ENCODE measurements around the gene ADIPOR2.
A peak's percentile ranks its signal among the peaks of the same experiment; 100 is the strongest.
"Not testable (repeated sequence)": the region's sequence is repeated elsewhere in the genome, so short reads cannot be mapped to it uniquely, and the experiment has no call there.

Gene ADIPOR2

DNA sequence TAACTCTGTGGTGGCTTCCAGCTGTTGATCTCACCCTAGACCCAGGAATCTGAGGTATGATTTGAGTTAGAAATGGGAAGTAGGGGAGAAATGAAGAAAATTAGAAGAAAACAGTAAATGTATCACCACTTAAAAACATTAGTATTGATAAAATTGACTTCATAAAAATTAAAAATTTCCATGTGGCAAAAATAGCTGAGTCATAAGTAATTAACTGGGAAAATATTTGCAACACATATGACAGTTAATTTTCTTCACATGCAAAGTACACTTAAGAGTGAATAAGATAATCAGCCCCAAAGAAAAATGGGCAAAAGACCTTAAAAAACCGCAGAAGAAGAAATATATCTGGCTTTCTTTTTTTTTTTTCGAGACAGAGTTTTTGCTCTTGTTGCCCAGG is 25.5 kb upstream of the ADIPOR2 start:
- DNase-seq (ENCODE audit: low spot score) = no peak

DNA sequence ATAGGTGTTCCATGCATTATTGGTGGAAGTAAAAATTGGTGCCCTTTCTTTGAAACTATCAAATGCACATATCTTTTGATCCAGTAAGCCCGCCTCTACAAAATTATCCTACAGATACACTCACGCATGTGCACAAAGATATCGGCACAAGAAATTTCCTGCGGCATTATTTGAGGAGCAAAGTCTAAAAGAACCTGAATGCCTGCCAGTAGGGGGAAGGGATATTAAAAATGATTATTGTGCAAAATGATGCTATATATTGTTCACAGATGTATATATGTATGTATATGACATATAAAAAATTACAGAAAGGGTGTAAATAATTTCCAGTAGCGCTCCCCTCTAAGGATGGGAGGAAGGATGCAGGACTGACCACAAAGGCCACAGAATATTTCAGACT is 24.7 kb upstream of the ADIPOR2 start:
- DNase-seq (ENCODE audit: low spot score) = no peak

DNA sequence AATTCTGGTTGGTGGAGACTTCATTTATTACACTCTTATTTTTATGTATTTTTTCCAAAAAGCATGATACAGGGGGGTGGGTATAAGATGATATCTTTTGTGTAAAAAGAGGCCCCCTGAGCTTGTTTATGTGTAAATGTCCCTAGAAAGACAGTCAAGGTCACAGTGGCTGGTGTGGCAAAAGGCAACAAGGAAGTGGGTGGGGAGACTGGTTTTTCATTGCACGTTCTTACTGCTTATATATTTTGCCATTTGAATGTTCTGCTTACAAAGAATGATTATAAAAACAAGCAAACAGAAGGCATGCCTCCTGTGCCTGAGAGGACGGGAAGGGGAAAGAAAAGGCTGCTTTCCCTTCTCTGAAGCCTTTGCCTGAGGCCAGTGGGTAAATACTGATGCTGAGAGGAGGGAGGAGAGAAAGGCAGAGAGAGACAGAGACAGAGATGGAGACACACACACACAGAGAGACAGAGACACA is 24.1 kb upstream of the ADIPOR2 start:
- no peak for DNase-seq (ENCODE audit: low spot score)

DNA sequence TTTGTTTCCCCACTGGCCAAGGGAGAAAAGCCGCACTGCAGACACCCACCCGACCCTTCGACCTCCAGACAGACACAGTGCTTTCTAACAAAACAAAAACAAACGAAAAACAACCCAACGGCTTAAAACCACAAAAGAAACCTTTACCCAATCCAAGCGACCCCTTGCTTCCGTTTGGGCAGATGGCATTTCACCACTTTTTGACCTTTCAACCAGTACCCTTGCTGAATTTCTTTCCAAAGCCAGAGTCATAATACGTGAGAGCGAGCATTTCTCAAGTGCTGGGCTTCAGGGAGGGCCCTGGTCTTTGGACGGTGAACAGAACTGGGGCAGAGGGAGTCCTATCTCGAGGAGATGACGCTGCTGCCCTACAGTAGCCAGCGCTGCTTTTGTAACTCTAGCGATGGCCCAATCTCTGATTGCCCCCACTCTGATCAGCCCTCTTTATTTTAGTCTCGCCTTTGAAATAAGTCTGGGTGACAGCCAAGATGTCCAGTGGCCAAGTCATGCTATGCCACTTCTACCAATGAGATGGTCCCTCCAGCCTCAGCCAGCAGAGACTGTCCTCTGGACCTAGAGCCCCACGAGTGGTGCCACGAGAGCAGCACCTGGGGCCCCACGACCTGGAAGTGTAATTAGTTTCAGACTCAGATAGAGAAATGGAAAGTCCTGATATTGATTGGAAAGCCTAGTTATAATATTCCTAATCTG is 21.9 kb upstream of the ADIPOR2 start:
- no peak for DNase-seq (ENCODE audit: low spot score)

- DNase-seq (ENCODE audit: low spot score) = no peak
Observed at GRCh38 chr12:1670358-1671268, 20.3 kb upstream of the ADIPOR2 start.

- DNase-seq (ENCODE audit: low spot score) = no peak
Observed at GRCh38 chr12:1676043-1676442, 14.8 kb upstream of the ADIPOR2 start.

GRCh38 chr12:1680804-1681492 is 9.9 kb upstream of the ADIPOR2 start:
- DNase-seq (ENCODE audit: low spot score) = no peak

DNA sequence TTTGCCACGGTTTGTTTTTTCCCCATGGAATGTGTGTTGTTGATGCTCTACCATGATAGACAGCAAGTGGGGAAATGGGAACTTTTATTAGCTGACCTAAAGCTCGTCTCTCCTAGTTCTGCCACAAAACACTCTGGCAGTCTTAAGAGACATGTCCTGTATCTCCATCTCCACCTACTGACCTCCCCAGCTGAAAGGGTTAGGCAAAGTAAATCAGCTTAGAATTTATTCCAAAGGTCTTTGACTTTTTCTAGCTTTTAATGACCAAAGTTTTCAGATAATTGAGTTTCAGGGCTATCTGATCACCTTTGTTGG is 9.4 kb upstream of the ADIPOR2 start:
- DNase-seq (ENCODE audit: low spot score) = no peak

GRCh38 chr12:1688086-1688710 is 2.7 kb upstream of the ADIPOR2 start:
- DNase-seq (ENCODE audit: low spot score) = no peak

- peak; percentile 43 for DNase-seq (ENCODE audit: low spot score)
Observed at GRCh38 chr12:1691123-1692007, 495 bp downstream of the ADIPOR2 start.

GRCh38 chr12:1692226-1692625 is 1.4 kb downstream of the ADIPOR2 start:
- DNase-seq (ENCODE audit: low spot score) = no peak

DNA sequence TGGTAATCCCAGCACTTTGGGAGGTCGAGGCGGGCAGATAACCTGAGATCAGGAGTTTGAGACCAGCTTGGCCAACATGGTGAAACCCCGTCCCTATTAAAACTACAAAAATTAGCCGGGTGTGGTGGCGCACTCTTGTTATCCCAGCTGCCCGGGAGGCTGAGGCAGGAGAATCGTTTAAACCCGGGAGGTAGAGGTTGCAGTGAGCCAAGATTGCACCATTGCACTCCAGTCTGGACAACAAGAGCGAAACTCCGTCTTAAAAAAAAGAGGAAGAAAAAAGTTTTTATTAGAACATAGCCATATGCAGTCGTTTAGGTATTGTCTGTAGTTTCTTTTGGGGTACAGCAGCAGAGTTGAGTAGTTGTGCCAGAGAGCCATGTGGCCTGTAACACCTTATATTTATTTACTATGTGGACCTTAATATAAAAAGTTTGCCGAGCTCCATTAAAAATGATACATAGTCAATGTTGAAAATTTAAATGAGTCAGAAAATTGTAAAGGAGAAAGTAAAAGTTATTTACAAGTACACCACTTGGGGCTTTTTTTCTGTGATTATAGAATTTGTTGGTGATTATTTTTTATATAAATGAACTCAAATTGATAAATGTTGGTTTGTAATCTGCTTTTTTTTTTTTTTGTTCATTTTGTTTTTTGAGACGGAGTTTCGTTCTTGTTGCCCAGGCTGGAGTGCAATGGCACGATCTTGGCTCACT is 2.2 kb downstream of the ADIPOR2 start:
- DNase-seq (ENCODE audit: low spot score) = no peak

DNA sequence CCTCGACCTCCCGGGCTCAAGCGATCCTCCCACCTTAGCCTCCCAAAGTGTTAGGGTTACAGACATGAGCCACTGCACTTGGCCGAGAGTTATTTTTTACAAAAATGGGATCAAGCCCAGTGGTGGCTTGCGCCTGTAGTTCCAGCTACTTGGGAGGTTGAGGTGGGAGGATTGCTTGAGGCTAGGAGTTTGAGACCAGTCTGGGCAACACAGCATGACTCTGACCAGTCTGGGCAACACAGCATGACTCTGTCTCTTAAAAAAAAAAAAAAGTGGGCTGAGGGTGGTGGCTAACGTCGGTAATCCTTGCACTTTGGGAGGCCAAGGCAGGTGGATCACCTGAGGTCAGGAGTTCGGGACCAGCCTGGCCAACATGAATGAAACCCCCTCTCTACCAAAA is 4.2 kb downstream of the ADIPOR2 start:
- DNase-seq (ENCODE audit: low spot score) = not testable (repeated sequence)

GRCh38 chr12:1695886-1696670 is 5.2 kb downstream of the ADIPOR2 start:
- no peak for DNase-seq (ENCODE audit: low spot score)

- DNase-seq (ENCODE audit: low spot score) = no peak
Observed at GRCh38 chr12:1696800-1697199, 5.9 kb downstream of the ADIPOR2 start.

GRCh38 chr12:1697271-1697670 is 6.4 kb downstream of the ADIPOR2 start:
- DNase-seq (ENCODE audit: low spot score) = no peak

GRCh38 chr12:1698720-1699119 is 7.8 kb downstream of the ADIPOR2 start:
- DNase-seq (ENCODE audit: low spot score) = no peak

GRCh38 chr12:1702713-1703112 is 11.8 kb downstream of the ADIPOR2 start:
- no peak for DNase-seq (ENCODE audit: low spot score)

- DNase-seq (ENCODE audit: low spot score) = no peak
Observed at GRCh38 chr12:1703771-1704722, 13.2 kb downstream of the ADIPOR2 start.

Data from cerebellar cortex (tissue), 1 donor.